Right renal cortex interstitium (tissue), 3 donors: ENCODE measurements around the gene MAGEB6B. TPM values are rescaled to one million over a fixed set of nuclear protein-coding genes. Genes with fewer than 3 reads are reported as not detected.
"Not testable (repeated sequence)": the region's sequence is repeated elsewhere in the genome, so short reads cannot be mapped to it uniquely, and the experiment has no call there.

Source experiments
- DNase-seq, 3 donors: peaks; one replicate each; pipeline ENCODE4 v3.0.0-alpha.2; 2013; ENCODE audit warnings: low read depth in 3 of 3, low spot score in 2 of 3
- polyA plus RNA-seq, 3 donors: library from polyadenylated mRNA; unstranded; fragments of 120-200 nt; gene quantifications; one replicate each; pipeline ENCODE4 v1.2.1, GENCODE V29; 2013; ENCODE audit not compliant: insufficient read length in 3 of 3

The MAGEB6B gene, protein sequence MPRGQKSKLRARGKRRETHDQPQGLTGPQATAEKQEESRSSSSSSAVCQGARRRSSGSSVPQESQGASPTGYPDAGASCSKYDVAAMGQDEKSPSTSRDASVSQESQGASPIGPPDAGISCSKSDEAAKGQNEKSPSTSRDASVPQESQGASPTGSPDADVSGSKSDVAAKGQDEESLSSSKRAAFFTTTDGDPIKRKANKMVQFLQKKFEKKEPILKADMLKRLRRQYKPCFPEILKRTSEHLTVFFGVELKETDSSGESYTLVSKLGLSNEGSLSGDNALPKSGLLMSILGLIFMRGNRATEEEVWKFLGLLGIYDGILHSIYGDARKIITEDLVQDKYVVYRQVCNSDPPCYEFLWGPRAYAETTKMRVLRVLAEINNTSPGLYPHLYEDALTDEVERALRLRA
- polyA plus RNA-seq = not detected

DNA sequence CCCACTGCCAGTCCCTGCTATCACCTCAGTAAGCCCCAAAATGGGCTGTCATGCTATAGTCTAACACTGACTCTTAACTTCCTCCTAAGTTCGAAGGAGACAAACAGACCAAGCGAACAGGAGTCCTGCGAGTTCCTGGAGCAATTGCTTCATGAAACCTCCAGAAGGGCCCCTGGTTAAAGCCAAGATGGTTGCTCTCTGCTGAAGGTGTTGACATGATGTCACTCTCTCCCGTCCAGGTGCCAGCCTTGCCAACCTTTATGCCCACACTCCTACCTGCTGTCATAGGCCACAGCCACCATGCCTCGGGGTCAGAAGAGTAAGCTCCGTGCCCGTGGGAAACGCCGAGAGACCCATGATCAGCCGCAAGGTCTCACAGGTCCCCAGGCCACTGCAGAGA, at the start of gene MAGEB6B:
TSS of gene MAGEB6B (plus strand) at position 301 of the 400 bp plus-strand sequence. CDS start at position 301, 0 bp downstream.
- DNase-seq = no peak

DNA sequence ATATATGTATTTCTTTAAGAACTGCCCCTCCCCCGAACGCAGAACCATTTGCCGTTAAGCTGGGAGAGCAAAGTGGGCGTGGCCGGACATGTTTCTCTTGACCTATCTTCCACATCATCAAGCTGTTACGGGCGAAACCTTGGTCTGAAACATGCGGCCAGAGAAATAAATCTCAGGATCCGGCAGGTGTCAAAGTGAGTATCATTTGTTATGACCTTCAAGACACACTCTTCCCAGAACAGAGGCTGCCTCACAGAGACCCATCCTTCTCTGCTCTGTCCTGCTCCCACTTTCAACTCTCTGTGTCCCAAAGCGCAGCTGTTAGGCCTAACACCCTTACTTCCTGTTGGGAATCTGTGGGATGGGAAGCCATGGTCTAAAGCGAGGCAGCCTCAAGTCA, 22.1 kb upstream of the MAGEB6B start, which contains the start of gene MAGEB18:
TSS of gene MAGEB18 (plus strand) at position 70 of the 400 bp plus-strand sequence. CDS start 643 bp downstream, outside the sequence.
- DNase-seq = no peak

DNA sequence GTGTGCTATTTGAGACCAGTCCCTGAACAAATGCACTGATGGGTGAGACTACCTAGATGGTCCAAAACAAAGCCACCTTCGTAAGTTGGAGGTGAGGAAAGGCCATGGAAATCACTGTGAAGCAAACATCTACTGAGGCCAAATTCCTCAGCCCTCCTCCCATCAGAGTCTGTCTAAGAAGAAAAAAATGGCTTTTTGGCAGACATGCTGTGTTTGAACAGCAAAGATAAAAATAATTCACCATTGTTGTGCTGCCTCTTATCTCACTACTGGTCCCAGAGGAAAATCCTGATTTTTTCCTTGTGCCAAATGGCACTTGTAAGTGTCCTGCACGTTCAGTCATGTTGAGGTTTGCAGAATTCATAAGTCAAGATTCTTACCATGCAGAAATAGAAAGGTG, 14.4 kb upstream of the MAGEB6B start:
- DNase-seq = no peak

DNA sequence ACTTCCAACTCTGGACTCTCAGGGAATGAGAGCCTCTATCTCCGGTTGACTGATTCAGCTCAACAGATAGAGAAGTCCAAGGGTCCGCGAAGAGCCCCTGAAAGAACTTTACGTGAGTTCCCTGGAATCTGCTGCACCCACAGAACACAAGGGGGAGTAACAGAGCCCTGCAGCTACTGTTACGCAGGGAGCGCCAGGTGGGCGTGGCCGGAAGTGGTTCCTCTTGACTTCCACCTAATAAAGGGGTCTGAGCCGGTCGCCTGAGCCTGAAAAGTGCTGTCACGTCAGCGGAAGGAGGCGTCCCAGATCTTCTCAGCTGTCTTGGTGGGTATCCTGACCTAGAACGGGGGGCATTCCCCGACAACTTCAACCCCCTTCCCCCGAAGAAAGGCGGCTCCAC, 31.8 kb downstream of the MAGEB6B start, which contains the start of gene MAGEB6:
TSS of gene MAGEB6 (plus strand) at position 237 of the 400 bp plus-strand sequence. CDS start 1,407 bp downstream, outside the sequence.
- no peak for DNase-seq

DNA sequence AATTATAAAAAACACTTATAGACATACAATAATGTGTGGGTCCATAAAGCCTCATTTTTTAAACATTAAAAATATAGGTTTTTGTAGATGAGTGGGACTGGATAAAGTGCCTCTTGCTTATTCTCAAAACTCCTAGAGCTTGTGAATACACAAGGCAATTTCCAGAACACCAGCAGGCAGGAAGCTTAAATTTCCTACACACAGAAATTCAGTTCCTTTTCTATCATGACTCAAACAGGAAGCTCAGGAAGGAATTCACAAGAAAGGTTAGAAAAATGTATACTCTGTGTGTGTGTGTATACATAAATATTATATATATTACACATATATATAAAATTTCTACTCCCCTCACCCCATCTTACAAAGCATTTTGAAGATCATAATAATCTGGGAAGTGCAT, 43.2 kb downstream of the MAGEB6B start:
- DNase-seq = no peak

DNA sequence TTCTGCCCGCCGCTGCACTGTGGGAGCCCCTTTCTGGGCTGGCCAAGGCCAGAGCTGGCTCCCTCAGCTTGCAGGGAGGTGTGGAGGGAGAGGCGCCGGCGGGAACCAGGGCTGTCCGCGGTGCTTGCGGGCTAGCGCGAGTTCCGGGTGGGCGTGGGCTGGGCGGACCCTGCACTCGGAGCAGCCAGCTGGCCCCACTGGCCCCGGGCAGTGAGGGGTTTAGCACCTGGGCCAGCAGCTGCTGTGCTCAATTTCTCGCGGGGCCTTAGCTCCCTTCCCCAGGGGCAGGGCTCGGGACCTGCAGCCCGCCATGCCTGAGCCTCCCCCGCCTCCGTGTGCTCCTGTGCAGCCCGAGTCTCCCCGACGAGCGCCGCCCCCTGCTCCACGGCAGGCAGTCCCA, 44.3 kb downstream of the MAGEB6B start:
- not testable (repeated sequence) for DNase-seq

DNA sequence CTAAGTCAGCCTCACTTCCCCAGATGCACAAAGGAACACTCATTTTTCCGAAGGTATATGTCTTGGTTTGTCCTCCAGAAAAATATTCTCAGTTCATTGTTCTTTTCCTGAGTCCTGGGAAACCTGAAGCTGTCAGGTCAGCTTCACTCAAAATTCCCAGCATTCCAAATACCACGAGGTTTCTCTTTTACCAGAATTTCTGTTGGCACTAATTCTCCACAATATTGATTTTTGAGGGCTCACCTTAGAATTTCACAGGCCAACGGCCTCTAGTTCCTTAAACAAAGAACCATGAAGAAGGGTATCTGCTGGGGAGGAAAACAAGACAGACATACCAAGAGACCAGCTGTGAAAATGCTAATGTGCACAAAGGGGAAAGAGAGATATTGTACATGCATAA, 47.6 kb downstream of the MAGEB6B start:
- DNase-seq = no peak

Other genes starting within 250 kb of the MAGEB6B start
- not detected for gene MAGEB18, start 22.3 kb upstream of the MAGEB6B start, polyA plus RNA-seq
- gene MAGEB6, start 31.8 kb downstream of the MAGEB6B start, polyA plus RNA-seq = not detected
- gene MAGEB5, start 55.6 kb downstream of the MAGEB6B start, polyA plus RNA-seq = not detected